SJSA1 (cell line): ENCODE measurements around the gene MAP3K7. TPM values are rescaled to one million over a fixed set of nuclear protein-coding genes. Genes with fewer than 3 reads are reported as not detected.

Experiments used
- DNase-seq, 2 experiments: peaks; one replicate each; pipeline ENCODE4 v3.0.0-alpha.2; 2015 to 2020; ENCODE audit warnings: low spot score in 2 of 2, low read depth in 1 of 2
- H3K27ac ChIP-seq: fragments of 250-450 bp; sonication (Bioruptor Pico); 2 replicates; pipeline ENCODE4 v1.5.1; 2020; ENCODE audit warnings: mild to moderate bottlenecking, moderate library complexity
- H3K27me3 ChIP-seq: fragments of 250-450 bp; sonication (Bioruptor Pico); replicated peaks from 2 replicates; pipeline ENCODE4 v1.5.1; 2020; ENCODE audit warnings: mild to moderate bottlenecking, moderate library complexity
- H3K36me3 ChIP-seq: fragments of 250-450 bp; sonication (Bioruptor Pico); 2 replicates; pipeline ENCODE4 v1.5.1; 2020; ENCODE audit warnings: mild to moderate bottlenecking
- H3K4me1 ChIP-seq: fragments of 250-450 bp; sonication (Bioruptor Pico); replicated peaks from 2 replicates; pipeline ENCODE4 v1.6.1; 2021; ENCODE audit warnings: mild to moderate bottlenecking
- H3K4me3 ChIP-seq: fragments of 250-450 bp; sonication (Bioruptor Pico); 2 replicates; pipeline ENCODE4 v1.5.1; 2020; ENCODE audit warnings: mild to moderate bottlenecking
- H3K9me3 ChIP-seq: fragments of 250-450 bp; sonication (Bioruptor Pico); replicated peaks from 2 replicates; pipeline ENCODE4 v1.5.1; 2020; ENCODE audit warnings: mild to moderate bottlenecking
- total RNA-seq: library from RNA; depleted of rRNA; stranded (reverse); fragments of >200 nt; shearing (Covaris generic); gene quantifications from 2 replicates; pipeline ENCODE4 v1.2.3, GENCODE V29; 2014

The MAP3K7 gene
- total RNA-seq, 1 experiment from 2014 or later: 43.2 TPM

GRCh38 chr6:90533615-90534336, 53.1 kb downstream of the MAP3K7 start:
- H3K4me3 ChIP-seq: no peak overlapping the region
- no peaks in the 10 kb centered on the region for H3K9me3 ChIP-seq
- H3K4me1 ChIP-seq: no peaks in the 10 kb centered on the region
- no peak overlapping the region for H3K27ac ChIP-seq
- no peak for DNase-seq
- H3K27me3 ChIP-seq: no peaks in the 10 kb centered on the region
- peaks cover 38% of the 10 kb centered on the region for H3K36me3 ChIP-seq

GRCh38 chr6:90530882-90531281, 56.0 kb downstream of the MAP3K7 start:
- Histone ChIP-seq H3K4me1 (no peaks in the 10 kb centered on the region), H3K27me3 (no peaks in the 10 kb centered on the region), H3K4me3 (no peak overlapping the region), H3K27ac (no peak overlapping the region), H3K36me3 (peaks cover 34% of the 10 kb centered on the region), H3K9me3 (no peaks in the 10 kb centered on the region)
- no peak for DNase-seq

DNA sequence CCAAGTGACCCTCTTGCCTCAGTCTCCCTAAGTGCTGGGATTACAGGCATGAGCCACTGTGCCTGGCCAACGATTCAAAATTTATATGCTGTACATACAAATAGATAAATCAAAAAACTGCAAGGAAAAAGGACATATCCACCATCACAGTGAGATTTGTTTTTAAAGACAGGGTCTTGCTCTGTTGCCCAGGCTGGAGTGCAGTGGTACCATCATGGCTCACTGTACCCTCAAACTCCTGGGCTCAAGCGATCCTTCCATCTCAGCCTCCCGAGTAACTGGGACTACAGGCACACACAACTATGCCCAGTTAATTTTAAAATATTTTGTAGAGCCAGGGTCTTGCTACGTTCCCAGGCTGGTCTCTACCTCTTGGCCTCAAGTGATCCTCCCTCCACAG, 61.5 kb downstream of the MAP3K7 start:
- no peak overlapping the region for H3K4me3 ChIP-seq
- no peak overlapping the region for H3K27ac ChIP-seq
- H3K36me3 ChIP-seq: peaks cover 32% of the 10 kb centered on the region
- no peaks in the 10 kb centered on the region for H3K4me1 ChIP-seq
- no peaks in the 10 kb centered on the region for H3K9me3 ChIP-seq
- DNase-seq: no peak
- H3K27me3 ChIP-seq: no peaks in the 10 kb centered on the region

DNA sequence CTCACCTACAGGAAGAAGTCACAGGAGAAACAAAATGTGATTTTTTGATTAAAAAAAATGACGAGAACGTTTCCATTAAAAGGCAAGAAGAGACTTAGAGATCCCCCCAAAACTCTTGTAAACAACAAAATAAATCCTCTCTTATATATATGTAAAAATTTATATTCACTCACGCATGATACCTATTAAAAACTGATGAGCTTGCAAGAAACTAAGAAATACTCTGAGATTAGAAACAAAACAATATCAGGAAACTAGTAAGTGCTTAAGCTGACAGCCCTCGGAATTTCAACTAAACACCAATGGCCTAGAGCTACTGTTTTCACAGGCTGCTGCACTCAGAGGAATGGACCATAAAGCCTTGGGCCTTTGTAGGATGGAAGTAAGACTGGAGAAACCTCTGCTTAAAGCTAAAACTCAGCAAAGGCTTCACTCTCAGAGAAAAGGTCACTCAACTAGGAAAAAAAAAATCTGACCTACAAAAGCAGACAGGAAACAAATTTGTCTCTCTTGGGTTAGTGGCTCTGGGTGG, 63.0 kb downstream of the MAP3K7 start:
- Histone ChIP-seq H3K4me3 (no peak overlapping the region), H3K27me3 (no peaks in the 10 kb centered on the region), H3K36me3 (peaks cover 32% of the 10 kb centered on the region), H3K9me3 (no peaks in the 10 kb centered on the region), H3K4me1 (no peaks in the 10 kb centered on the region), H3K27ac (no peak overlapping the region)
- DNase-seq: no peak

DNA sequence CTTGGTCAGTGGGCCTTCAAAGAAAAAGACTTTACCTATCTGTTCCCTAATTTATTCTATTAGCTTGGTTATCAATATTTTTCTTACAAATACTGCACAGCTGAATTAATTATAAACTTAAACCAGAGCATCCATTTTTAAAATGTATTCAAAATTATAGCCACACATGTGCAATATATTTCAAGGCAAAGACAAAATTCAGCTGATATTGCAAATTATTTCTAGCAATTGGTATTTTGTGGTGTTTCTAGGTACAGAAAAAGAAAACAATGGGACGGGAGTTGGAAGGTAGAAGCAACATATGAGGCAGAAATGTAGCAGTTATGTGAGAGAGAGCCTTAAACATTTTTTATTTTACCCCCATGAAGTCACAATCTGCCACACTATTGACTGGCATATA, 64.9 kb downstream of the MAP3K7 start:
- H3K4me3 ChIP-seq: no peak overlapping the region
- H3K27ac ChIP-seq: no peak overlapping the region
- H3K9me3 ChIP-seq: no peaks in the 10 kb centered on the region
- H3K36me3 ChIP-seq: peaks cover 42% of the 10 kb centered on the region
- no peak for DNase-seq
- no peaks in the 10 kb centered on the region for H3K27me3 ChIP-seq
- H3K4me1 ChIP-seq: no peaks in the 10 kb centered on the region

GRCh38 chr6:90516074-90516660, 70.7 kb downstream of the MAP3K7 start:
- no peaks in the 10 kb centered on the region for H3K4me1 ChIP-seq
- no peak for DNase-seq
- H3K4me3 ChIP-seq: no peak overlapping the region
- peaks cover 52% of the 10 kb centered on the region for H3K36me3 ChIP-seq
- H3K27ac ChIP-seq: no peak overlapping the region
- no peaks in the 10 kb centered on the region for H3K27me3 ChIP-seq
- H3K9me3 ChIP-seq: no peaks in the 10 kb centered on the region

DNA sequence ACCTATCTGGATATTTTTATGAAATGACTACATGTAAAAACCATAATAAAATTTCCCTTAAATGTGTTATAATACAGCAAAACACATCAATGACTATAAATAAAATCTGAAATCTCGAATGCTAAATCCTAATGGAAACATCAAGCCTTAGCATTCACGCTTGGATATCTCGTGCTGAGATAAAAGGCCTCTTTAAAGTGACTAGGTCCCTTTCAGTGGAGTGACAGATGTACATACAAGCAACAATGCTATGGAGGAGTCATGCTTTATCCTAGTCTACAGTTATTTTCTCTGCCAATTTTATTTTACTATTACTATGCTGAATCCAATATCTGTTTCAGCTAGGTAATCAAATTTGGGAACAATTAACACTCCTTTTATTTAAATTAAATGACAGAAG, 72.4 kb downstream of the MAP3K7 start:
- peaks cover 43% of the 10 kb centered on the region for H3K36me3 ChIP-seq
- no peaks in the 10 kb centered on the region for H3K9me3 ChIP-seq
- no peak overlapping the region for H3K4me3 ChIP-seq
- no peak overlapping the region for H3K27ac ChIP-seq
- H3K27me3 ChIP-seq: no peaks in the 10 kb centered on the region
- DNase-seq: no peak
- no peaks in the 10 kb centered on the region for H3K4me1 ChIP-seq

DNA sequence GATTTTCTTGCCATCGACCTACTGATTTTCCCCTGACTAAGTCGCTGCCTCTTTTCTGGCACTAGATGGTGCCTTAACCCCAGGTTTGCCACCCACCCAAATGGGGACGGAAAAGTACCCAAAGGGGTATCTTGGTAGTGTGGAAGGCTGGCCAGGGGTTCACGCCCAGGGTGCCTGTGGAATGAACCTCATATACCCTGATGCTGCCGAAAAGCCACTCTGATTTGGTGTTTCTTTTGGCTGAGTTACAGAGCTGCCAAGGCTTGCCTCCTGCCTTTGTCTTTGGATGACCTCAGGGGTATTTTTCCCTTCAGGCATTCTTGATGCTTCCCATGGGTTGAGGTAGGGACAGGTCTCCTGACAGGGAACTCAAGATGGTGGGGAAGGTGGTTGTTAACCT, 78.1 kb downstream of the MAP3K7 start:
- Histone ChIP-seq H3K4me3 (no peak overlapping the region), H3K27me3 (no peaks in the 10 kb centered on the region), H3K27ac (no peak overlapping the region), H3K36me3 (peaks cover 2% of the 10 kb centered on the region; the same call in 1 of the 2 replicates), H3K4me1 (no peaks in the 10 kb centered on the region), H3K9me3 (no peaks in the 10 kb centered on the region)
- DNase-seq: no peak

- Histone ChIP-seq H3K9me3 (no peaks in the 10 kb centered on the region), H3K4me3 (no peak overlapping the region)
- DNase-seq: no peak
Observed at GRCh38 chr6:90502866-90503407, 83.9 kb downstream of the MAP3K7 start.

DNA sequence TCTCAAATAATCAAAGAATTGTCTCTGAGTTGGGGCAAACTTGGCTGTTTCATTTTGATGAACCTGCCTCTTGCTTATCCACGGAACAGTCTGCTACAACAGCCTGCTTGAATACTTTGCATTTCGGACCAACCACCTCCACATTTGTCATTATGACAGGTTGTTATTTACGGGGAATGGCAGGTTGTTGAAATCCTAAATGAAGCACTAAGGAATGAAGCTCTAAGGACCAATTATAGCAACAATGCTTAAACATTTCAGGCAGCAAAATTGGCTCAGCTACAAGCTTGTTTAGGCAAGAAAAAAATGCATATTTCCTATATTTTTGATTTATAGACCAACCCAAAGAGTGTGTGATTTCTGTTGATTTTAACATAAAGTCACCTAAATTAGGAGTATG, 84.5 kb downstream of the MAP3K7 start:
- no peak for DNase-seq
- no peak overlapping the region for H3K27ac ChIP-seq
- no peaks in the 10 kb centered on the region for H3K4me1 ChIP-seq
- no peaks in the 10 kb centered on the region for H3K36me3 ChIP-seq
- no peaks in the 10 kb centered on the region for H3K9me3 ChIP-seq
- H3K27me3 ChIP-seq: no peaks in the 10 kb centered on the region
- no peak overlapping the region for H3K4me3 ChIP-seq

More at GRCh38 chr6:90502866-90503407, 83.9 kb downstream of the MAP3K7 start:
- Histone ChIP-seq H3K4me1 (no peaks in the 10 kb centered on the region), H3K27ac (no peak overlapping the region), H3K27me3 (no peaks in the 10 kb centered on the region), H3K36me3 (no peaks in the 10 kb centered on the region)

DNA sequence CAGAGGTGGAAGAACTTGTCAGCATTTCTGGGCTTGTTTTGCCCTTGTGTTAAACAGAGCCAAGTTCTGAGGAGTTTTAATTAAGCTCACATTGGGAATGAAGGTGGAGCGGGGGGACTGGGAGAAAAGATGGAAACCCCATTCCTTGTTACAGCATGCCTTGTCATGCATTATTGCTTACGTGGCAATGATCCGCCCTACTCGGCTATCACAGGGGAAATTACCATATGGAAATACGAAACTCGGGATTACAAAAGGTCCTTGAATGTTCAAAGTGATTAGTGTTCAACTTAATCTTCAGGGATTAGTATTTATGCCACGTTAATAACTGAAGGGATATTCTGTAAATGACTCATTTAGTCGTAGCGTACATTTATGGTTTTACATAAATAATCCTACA, 86.4 kb downstream of the MAP3K7 start:
- no peaks in the 10 kb centered on the region for H3K27me3 ChIP-seq
- H3K4me1 ChIP-seq: no peaks in the 10 kb centered on the region
- no peak overlapping the region for H3K27ac ChIP-seq
- H3K36me3 ChIP-seq: no peaks in the 10 kb centered on the region
- no peaks in the 10 kb centered on the region for H3K9me3 ChIP-seq
- DNase-seq: no peak
- H3K4me3 ChIP-seq: no peak overlapping the region

DNA sequence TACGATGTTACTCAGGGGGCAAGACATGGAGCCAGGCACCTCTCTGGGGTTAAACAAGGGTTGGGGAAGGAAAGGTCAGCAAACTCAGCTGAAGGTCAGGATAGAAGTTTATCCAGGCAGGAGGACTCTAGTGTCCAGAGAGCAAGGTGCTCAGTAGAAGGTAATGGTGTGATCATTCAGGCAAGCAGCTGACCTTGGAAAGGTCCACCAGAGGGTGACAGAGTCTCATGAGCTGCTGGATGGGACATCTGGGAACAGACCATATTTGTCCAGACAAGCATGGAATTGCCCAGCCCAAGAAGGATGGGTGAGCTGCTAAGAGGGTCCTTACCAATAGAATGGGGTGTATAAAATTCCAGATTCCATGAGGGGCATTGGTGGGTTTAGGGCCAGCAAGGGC, 89.5 kb downstream of the MAP3K7 start:
- no peak overlapping the region for H3K4me3 ChIP-seq
- H3K27ac ChIP-seq: no peak overlapping the region

DNA sequence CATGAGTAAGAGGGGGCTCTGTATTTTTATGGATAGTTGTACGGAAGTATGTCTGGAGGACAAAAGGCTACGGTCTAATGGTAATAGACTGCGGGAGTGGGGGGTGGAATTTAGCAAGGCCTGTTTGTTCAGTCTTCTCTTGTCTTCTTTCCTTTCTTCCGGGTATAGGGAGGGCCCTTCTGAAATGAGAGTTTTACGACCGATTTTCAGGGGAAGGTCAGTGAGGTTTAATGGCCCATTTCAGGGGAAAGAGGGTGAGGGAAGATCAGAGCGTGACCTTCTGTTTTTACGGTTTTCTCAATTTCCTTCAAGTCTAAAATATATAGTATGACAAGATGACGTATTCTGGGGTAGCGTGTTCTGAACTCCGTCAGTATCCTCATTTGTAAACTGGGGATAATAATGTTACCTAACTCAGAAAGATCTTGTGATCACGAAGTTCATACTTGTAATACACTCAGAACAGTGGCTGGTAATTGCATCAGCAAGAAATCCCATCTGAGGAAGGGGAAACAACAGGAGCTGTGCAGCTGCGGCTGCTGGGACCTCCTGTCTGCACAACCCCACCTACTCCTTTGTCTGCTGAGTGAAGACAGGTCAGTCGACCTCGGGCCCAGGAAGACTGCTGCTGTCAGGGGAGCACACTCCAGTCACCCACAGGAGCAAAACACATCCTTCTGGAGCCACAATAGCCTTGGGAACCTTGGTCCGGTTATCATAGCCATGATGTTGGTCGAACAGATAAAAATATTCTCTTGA, 90.4 kb downstream of the MAP3K7 start:
- Histone ChIP-seq H3K27me3 (no peaks in the 10 kb centered on the region), H3K36me3 (no peaks in the 10 kb centered on the region), H3K9me3 (no peaks in the 10 kb centered on the region), H3K4me1 (peaks cover 21% of the 10 kb centered on the region), H3K27ac (no peak overlapping the region), H3K4me3 (no peak overlapping the region)
- no peak for DNase-seq

More for the DNA sequence above, 89.5 kb downstream of the MAP3K7 start:
- Histone ChIP-seq H3K9me3 (no peaks in the 10 kb centered on the region), H3K4me1 (peaks cover 21% of the 10 kb centered on the region), H3K27me3 (no peaks in the 10 kb centered on the region), H3K36me3 (no peaks in the 10 kb centered on the region)
- DNase-seq: no peak
